ENCODE data around the gene GSE1.

DNA sequence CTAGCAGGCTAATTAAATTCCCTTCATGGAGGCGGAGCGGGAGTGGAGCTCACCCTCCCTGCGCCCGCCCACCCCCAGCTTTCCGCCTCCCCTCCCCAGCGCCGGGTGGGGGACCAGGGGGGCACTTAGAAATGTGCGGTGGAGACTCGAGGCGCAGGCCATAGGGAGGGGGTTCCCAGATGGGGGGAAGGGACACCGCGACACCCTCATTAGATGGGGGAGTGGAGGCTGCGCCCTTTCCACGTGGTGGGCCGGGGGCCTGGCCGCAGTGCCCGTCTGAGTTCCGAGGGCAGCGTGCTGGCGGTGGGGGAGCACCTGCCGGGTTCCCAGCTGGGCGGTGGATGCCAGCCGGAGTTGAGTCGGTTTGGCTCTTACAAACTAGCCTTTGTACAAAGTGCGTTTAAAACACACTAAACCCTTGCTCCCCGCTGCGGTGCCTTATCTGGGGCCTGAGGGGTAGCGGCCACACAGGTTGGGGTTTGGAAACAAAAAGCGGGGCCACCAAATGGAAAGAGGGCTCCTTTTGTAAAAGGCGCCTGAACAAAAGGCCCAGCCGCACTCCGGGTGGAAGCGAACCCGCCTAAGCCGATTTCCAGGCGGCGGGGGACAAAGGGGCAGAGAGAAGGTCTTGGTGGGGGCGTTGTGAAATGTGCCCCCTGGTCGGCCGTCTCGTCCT is 1.4 kb downstream of the GSE1 start:
- no peak for TF ChIP-seq POLR2A (IDR thresholded peaks at IDR 0.05; ENCODE audit: low read depth, low read length)
- no peak for TF ChIP-seq TAF1 (IDR thresholded peaks at IDR 0.05; ENCODE audit: borderline replicate concordance, low read depth, low read length)

Measured in GM12892 (cell line).